ENCODE results near the gene PLBD1.
A peak's percentile ranks its signal among the peaks of the same experiment; 100 is the strongest.

The PLBD1 gene

GRCh38 chr12:14564336-14564959 is 3.2 kb downstream of the PLBD1 start:
- DNase-seq (ENCODE audit: low spot score): no peak

GRCh38 chr12:14563046-14563445 is 4.6 kb downstream of the PLBD1 start:
- no peak for DNase-seq (ENCODE audit: low spot score)

GRCh38 chr12:14562279-14562678 is 5.4 kb downstream of the PLBD1 start:
- no peak for DNase-seq (ENCODE audit: low spot score)

- no peak for DNase-seq (ENCODE audit: low spot score)
Observed at GRCh38 chr12:14561677-14562238, 5.9 kb downstream of the PLBD1 start.

GRCh38 chr12:14560904-14561574 is 6.6 kb downstream of the PLBD1 start:
- DNase-seq (ENCODE audit: low spot score): no peak

GRCh38 chr12:14558473-14558959 is 9.2 kb downstream of the PLBD1 start:
- peak; percentile 17 for DNase-seq (ENCODE audit: low spot score)

GRCh38 chr12:14557966-14558365 is 9.7 kb downstream of the PLBD1 start:
- no peak for DNase-seq (ENCODE audit: low spot score)

GRCh38 chr12:14554281-14555007 is 13.2 kb downstream of the PLBD1 start:
- DNase-seq (ENCODE audit: low spot score): no peak

- DNase-seq (ENCODE audit: low spot score): no peak
Observed at GRCh38 chr12:14548609-14549008, 19.1 kb downstream of the PLBD1 start.

GRCh38 chr12:14547571-14547970 is 20.1 kb downstream of the PLBD1 start:
- DNase-seq (ENCODE audit: low spot score): no peak

GRCh38 chr12:14545144-14546124 is 22.2 kb downstream of the PLBD1 start:
- no peak for DNase-seq (ENCODE audit: low spot score)

- DNase-seq (ENCODE audit: low spot score): no peak
Observed at GRCh38 chr12:14540801-14541462, 26.8 kb downstream of the PLBD1 start.

GRCh38 chr12:14537088-14537487 is 30.6 kb downstream of the PLBD1 start:
- DNase-seq (ENCODE audit: low spot score): no peak

GRCh38 chr12:14532152-14532551 is 35.5 kb downstream of the PLBD1 start:
- no peak for DNase-seq (ENCODE audit: low spot score)

- no peak for DNase-seq (ENCODE audit: low spot score)
Observed at GRCh38 chr12:14525964-14526363, 41.7 kb downstream of the PLBD1 start.

- DNase-seq (ENCODE audit: low spot score): no peak
Observed at GRCh38 chr12:14521822-14522221, 45.9 kb downstream of the PLBD1 start.

GRCh38 chr12:14514946-14515345 is 52.7 kb downstream of the PLBD1 start:
- DNase-seq (ENCODE audit: low spot score): no peak

GRCh38 chr12:14514154-14514842 is 53.4 kb downstream of the PLBD1 start:
- peak; percentile 60 for DNase-seq (ENCODE audit: low spot score)

- no peak for DNase-seq (ENCODE audit: low spot score)
Observed at GRCh38 chr12:14510574-14510973, 57.1 kb downstream of the PLBD1 start.

Data from NAMALWA (cell line).